K562 (cell line): ENCODE data around the gene MPLKIP. TPM values are rescaled to one million over a fixed set of nuclear protein-coding genes. Genes with fewer than 3 reads are reported as not detected.

Experiments
- ATAC-seq: fragments of 200-7000 bp; cut with Tn5 transposase; 3 replicates; pipeline ENCODE4 v1.9.1; 2020; ENCODE audit warnings: moderate library complexity
- Bru-seq: library from RNA; stranded (reverse); fragments of 400-500 nt; gene quantifications from one replicate; lab custom pipeline; 2021; lab: Mats Ljungman, UMichigan
- BruChase-seq, 2 experiments: library from RNA; stranded (reverse); fragments of 400-500 nt; gene quantifications; one replicate each; lab custom pipeline; 2021; lab: Mats Ljungman, UMichigan
- BruUV-seq: library from RNA; stranded (reverse); fragments of 400-500 nt; replicated peaks from 2 replicates; lab custom pipeline; 2021; lab: Mats Ljungman, UMichigan
- CTCF ChIA-PET: fragments of 300-600 bp; formaldehyde crosslinking; extraction: SDS; loops from one replicate; lab custom pipeline; 2021; ENCODE audit warnings: low intra/inter-chr PET ratio; lab: Yijun Ruan, JAX
- POLR2A ChIA-PET: fragments of 300-600, 350-650 bp; sonication (Branson Sonifier 250); formaldehyde crosslinking; extraction: SDS; loops from one replicate; lab custom pipeline; 2021; ENCODE audit warnings: antibody characterized with exemption, inconsistent platforms; lab: Yijun Ruan, JAX
- DNase-seq, 4 experiments: peaks; one replicate each; pipeline versions ENCODE4 v3.0.0 to v3.0.0-alpha.2; 2011 to 2018; ENCODE audit warnings: low spot score in 3 of 4, mixed read lengths in 3 of 4; ENCODE audit errors: extremely low read depth in 1 of 4
- FAIRE-seq: peaks from 2 replicates; lab custom pipeline; 2011; peaks lifted over from hg19 to GRCh38; lab: Jason Lieb, UNC
- H2AFZ ChIP-seq: 2 replicates; pipeline ENCODE4 v1.6.0; 2011; ENCODE audit warnings: low read depth, low read length, control low read depth, inconsistent platforms
- H3K27ac ChIP-seq: fragments of 200-600 bp; 3 replicates; pipeline ENCODE4 v1.8.0; 2011; ENCODE audit warnings: low read depth, mild to moderate bottlenecking, control low read depth, inconsistent platforms, low read length, moderate library complexity, mixed read lengths; ENCODE audit errors: extremely low read depth
- H3K27me3 ChIP-seq, 2 experiments: fragments of 300-600 bp in 1 of 2; 2 replicates in 1 of 2; 3 replicates in 1 of 2; pipeline versions ENCODE4 v1.6.0 to v1.8.0; 2011; ENCODE audit warnings: inconsistent platforms in 2 of 2, low read length in 2 of 2, mild to moderate bottlenecking in 1 of 2, mixed read lengths in 1 of 2, moderate library complexity in 1 of 2; ENCODE audit not compliant: control insufficient read depth in 2 of 2, insufficient read depth in 2 of 2
- H3K36me3 ChIP-seq: fragments of 300-600 bp; 3 replicates; pipeline ENCODE4 v1.8.0; 2011; ENCODE audit warnings: mild to moderate bottlenecking, low read length, inconsistent platforms; ENCODE audit not compliant: control insufficient read depth, insufficient read depth
- H3K4me1 ChIP-seq, 2 experiments: fragments of 200-600 bp in 1 of 2; replicated peaks in 1 of 2; 2 replicates in 1 of 2; 3 replicates in 1 of 2; pipeline versions ENCODE4 v1.5.1 to v1.8.0; 2011; ENCODE audit warnings: inconsistent platforms in 2 of 2, low read length in 2 of 2, mild to moderate bottlenecking in 1 of 2, mixed read lengths in 1 of 2, moderate library complexity in 1 of 2; ENCODE audit not compliant: control insufficient read depth in 2 of 2, insufficient read depth in 2 of 2
- H3K4me2 ChIP-seq: 2 replicates; pipeline ENCODE4 v1.6.1; 2011; ENCODE audit warnings: low read length, control low read depth, inconsistent platforms, mixed read lengths; ENCODE audit not compliant: insufficient read depth
- H3K4me3 ChIP-seq: fragments of 200-600 bp; sonication (generic), shearing (Covaris generic); 2 replicates; pipeline ENCODE4 v1.5.1; 2016; ENCODE audit warnings: control low read depth, inconsistent platforms
- H3K79me2 ChIP-seq: fragments of 200-600 bp; 3 replicates; pipeline ENCODE4 v1.8.0; 2011; ENCODE audit warnings: low read length, inconsistent platforms; ENCODE audit not compliant: control insufficient read depth, insufficient read depth
- H3K9ac ChIP-seq, 2 experiments: 2 replicates each; pipeline versions ENCODE4 v1.6.0 to v1.6.1; 2011; ENCODE audit warnings: low read depth in 2 of 2, low read length in 2 of 2, control low read depth in 1 of 2, inconsistent platforms in 1 of 2, mild to moderate bottlenecking in 1 of 2, mixed read lengths in 1 of 2; ENCODE audit not compliant: insufficient read depth in 1 of 2
- H3K9me1 ChIP-seq: one replicate; pipeline ENCODE4 v1.6.0; 2011; ENCODE audit warnings: inconsistent platforms, mild to moderate bottlenecking, low read length, moderate library complexity; ENCODE audit not compliant: control insufficient read depth, insufficient read depth
- H3K9me3 ChIP-seq: replicated peaks from 2 replicates; pipeline ENCODE4 v1.5.1; 2011; ENCODE audit warnings: low read depth, low read length, inconsistent platforms; ENCODE audit not compliant: control insufficient read depth, insufficient read depth
- H4K20me1 ChIP-seq: replicated peaks from 2 replicates; pipeline ENCODE4 v1.6.1; 2011; ENCODE audit warnings: low read length, inconsistent platforms, mixed read lengths; ENCODE audit not compliant: control insufficient read depth, insufficient read depth
- HLTF ChIP-seq: fragments of 450-650 bp; IDR thresholded peaks from 2 replicates; pipeline ENCODE4 v1.6.1; 2016
- LEF1 ChIP-seq: fragments of 450-650 bp; IDR thresholded peaks from 2 replicates; pipeline ENCODE4 v1.6.1; 2016; ENCODE audit warnings: mild to moderate bottlenecking
- RBM25 ChIP-seq: fragments of 200-400 bp; formaldehyde crosslinking; IDR thresholded peaks from 2 replicates; pipeline ENCODE4 v1.6.1; 2018; ENCODE audit warnings: low read length, low read depth, moderate library complexity; ENCODE audit not compliant: severe bottlenecking
- SOX6 ChIP-seq: fragments of 450-650 bp; IDR thresholded peaks from 2 replicates; pipeline ENCODE4 v1.6.1; 2014; ENCODE audit warnings: mild to moderate bottlenecking
- TAL1 ChIP-seq: fragments of 450-650 bp; IDR thresholded peaks from 2 replicates; pipeline ENCODE4 v1.6.1; 2016; ENCODE audit warnings: mild to moderate bottlenecking
- TBP ChIP-seq: optimal IDR thresholded peaks from 2 replicates; pipeline ENCODE3; 2011; ENCODE audit warnings: low read depth, low read length, improper control_type of control experiment
- ZNF507 ChIP-seq: conservative IDR thresholded peaks from 2 replicates; pipeline ENCODE4 v1.6.1; 2017; ENCODE audit warnings: missing genetic modification characterization, missing compliant biosample characterization
- WGBS: fragments of 100-300 bp; shearing (Covaris generic); methylation state at CpG from one replicate; pipeline ENCODE4 v1.1.6; 2016; ENCODE audit warnings: low coverage, mixed read lengths; ENCODE audit not compliant: insufficient coverage; ENCODE audit errors: missing lambda C conversion rate; 5-methylcytosine and 5-hydroxymethylcytosine counted together
- in situ Hi-C: fragments of 300-500 bp; cut with MboI; formaldehyde crosslinking; loops from 4 replicates; pipeline ENCODE4 v1.15.0; 2018; ENCODE audit warnings: inconsistent platforms, mixed read lengths
- intact Hi-C: fragments of 100-400 bp; cut with micrococcal nuclease; formaldehyde crosslinking; loops from 2 replicates; pipeline ENCODE4 v1.14.2; 2022
- long read RNA-seq, 3 experiments: library from polyadenylated mRNA in 2 of 3; library from RNA in 1 of 3; unstranded in 2 of 3; stranded (forward) in 1 of 3; transcript quantifications; one replicate each; pipeline ENCODE4 v2.0.0, GENCODE V29; 2019 to 2022
- polyA minus RNA-seq, 3 experiments: library from RNA; depleted of rRNA, polyadenylated mRNA; stranded (reverse); fragments of >200 nt; gene quantifications; 2 replicates each; pipeline ENCODE4 v1.2.3, GENCODE V29; 2011
- polyA plus RNA-seq, 8 experiments: library from polyadenylated mRNA; depleted of rRNA in 4 of 8; stranded (reverse) in 5 of 8; unstranded in 3 of 8; fragments of >200 nt; fragmentation: Nextera tagmentation in 2 of 8; fragmentation: Illumina TruSeq in 1 of 8; extraction: Ambion mirVana in 2 of 8; extraction: Trizol in 1 of 8; gene quantifications; 2 replicates each; pipeline versions ENCODE4 v1.2.1 to v1.2.3, GENCODE V29; 2011 to 2014; ENCODE audit warnings: inconsistent platforms in 1 of 8, missing spikeins in 1 of 8
- total RNA-seq, 7 experiments: library from RNA; depleted of rRNA in 6 of 7; stranded (reverse); fragments of >200 nt in 6 of 7; fragmentation: Illumina TruSeq in 2 of 7; extraction: Trizol in 2 of 7; gene quantifications; 2 replicates each; pipeline versions ENCODE4 v1.2.1 to v1.2.3, GENCODE V29; 2011 to 2021; ENCODE audit warnings: low replicate concordance in 1 of 7
- TF ChIP-seq, protein P1 (sequence below): fragments of 450-650 bp; IDR thresholded peaks from 2 replicates; pipeline ENCODE4 v1.6.1; 2016
- TF ChIP-seq, protein P2 (sequence below), 2 experiments: fragments of 450-650 bp; IDR thresholded peaks; 2 replicates each; pipeline ENCODE4 v1.6.1; 2018; ENCODE audit warnings: mild to moderate bottlenecking in 2 of 2, low read depth in 1 of 2; ENCODE audit not compliant: partially characterized antibody in 2 of 2

The MPLKIP gene
- total RNA-seq (2011; cell fraction: chromatin; rRNA removed; ENCODE audit: low replicate concordance), result 5.6 and 12.5 TPM in 2 replicates
- 7.0 and 7.8 TPM in 2 replicates for total RNA-seq (2011; cell fraction: nucleolus; rRNA removed)
- total RNA-seq (2011; cell fraction: nucleoplasm; rRNA removed), result 12.7 and 24.7 TPM in 2 replicates
- 97.1 and 107 TPM in 2 replicates for total RNA-seq (2014; rRNA removed)
- total RNA-seq (2014; rRNA removed; fragmentation: Illumina TruSeq; extraction: Trizol), result 44.2 and 46.9 TPM in 2 replicates
- 40.6 and 41.5 TPM in 2 replicates for total RNA-seq (2015; rRNA removed; fragmentation: Illumina TruSeq; extraction: Trizol)
- 81.5 and 93.0 TPM in 2 replicates for total RNA-seq (2021)
- 53.9 and 75.6 TPM in 2 replicates for polyA plus RNA-seq (2011; rRNA removed)
- 66.0 and 157 TPM in 2 replicates for polyA plus RNA-seq (2011; cell fraction: cytosol; rRNA removed)
- polyA plus RNA-seq (2011; cell fraction: nucleus; rRNA removed), result 21.3 TPM in 2 replicates
- polyA plus RNA-seq (2012), result 46.4 and 69.9 TPM in 2 replicates
- polyA plus RNA-seq (2014; fragmentation: Illumina TruSeq; extraction: Trizol), result 26.3 and 41.4 TPM in 2 replicates
- polyA plus RNA-seq (2014; fragmentation: Nextera tagmentation; extraction: Ambion mirVana), result 10 to 100 TPM in 1 of 2 experiments, 1 to 10 TPM in 1; 5.6 to 12.3 TPM
- polyA plus RNA-seq (2014; rRNA removed), result 121 and 127 TPM in 2 replicates
- 8.3 and 9.3 TPM in 2 replicates for polyA minus RNA-seq (2011; rRNA and poly(A)+ RNA removed)
- polyA minus RNA-seq (2011; cell fraction: cytosol; rRNA and poly(A)+ RNA removed), result 7.8 and 12.4 TPM in 2 replicates
- 8.1 and 10.7 TPM in 2 replicates for polyA minus RNA-seq (2011; cell fraction: nucleus; rRNA and poly(A)+ RNA removed)
- Bru-seq, nascent RNA, result percentile 94 among the genes with signal in this experiment
- percentile 91 among the genes with signal in this experiment for BruChase-seq, experiment 1, labeled RNA remaining after a 2-hour chase
- BruChase-seq, experiment 2, labeled RNA remaining after a 6-hour chase, result percentile 88 among the genes with signal in this experiment
- long read RNA-seq, experiment 1, full-length matches to known transcripts, result 172 of 199 reads
- long read RNA-seq, experiment 1, partial matches to known transcripts, result 0 of 199 reads
- long read RNA-seq, experiment 1, other reads (novel, unspliced or antisense), result 27 of 199 reads
- long read RNA-seq, experiment 2, full-length matches to known transcripts, result 57 of 66 reads
- long read RNA-seq, experiment 2, partial matches to known transcripts, result 8 of 66 reads
- long read RNA-seq, experiment 2, other reads (novel, unspliced or antisense), result 1 of 66 reads
- long read RNA-seq, experiment 3, full-length matches to known transcripts, result 138 of 141 reads
- long read RNA-seq, experiment 3, partial matches to known transcripts, result 0 of 141 reads
- long read RNA-seq, experiment 3, other reads (novel, unspliced or antisense), result 3 of 141 reads

DNA sequence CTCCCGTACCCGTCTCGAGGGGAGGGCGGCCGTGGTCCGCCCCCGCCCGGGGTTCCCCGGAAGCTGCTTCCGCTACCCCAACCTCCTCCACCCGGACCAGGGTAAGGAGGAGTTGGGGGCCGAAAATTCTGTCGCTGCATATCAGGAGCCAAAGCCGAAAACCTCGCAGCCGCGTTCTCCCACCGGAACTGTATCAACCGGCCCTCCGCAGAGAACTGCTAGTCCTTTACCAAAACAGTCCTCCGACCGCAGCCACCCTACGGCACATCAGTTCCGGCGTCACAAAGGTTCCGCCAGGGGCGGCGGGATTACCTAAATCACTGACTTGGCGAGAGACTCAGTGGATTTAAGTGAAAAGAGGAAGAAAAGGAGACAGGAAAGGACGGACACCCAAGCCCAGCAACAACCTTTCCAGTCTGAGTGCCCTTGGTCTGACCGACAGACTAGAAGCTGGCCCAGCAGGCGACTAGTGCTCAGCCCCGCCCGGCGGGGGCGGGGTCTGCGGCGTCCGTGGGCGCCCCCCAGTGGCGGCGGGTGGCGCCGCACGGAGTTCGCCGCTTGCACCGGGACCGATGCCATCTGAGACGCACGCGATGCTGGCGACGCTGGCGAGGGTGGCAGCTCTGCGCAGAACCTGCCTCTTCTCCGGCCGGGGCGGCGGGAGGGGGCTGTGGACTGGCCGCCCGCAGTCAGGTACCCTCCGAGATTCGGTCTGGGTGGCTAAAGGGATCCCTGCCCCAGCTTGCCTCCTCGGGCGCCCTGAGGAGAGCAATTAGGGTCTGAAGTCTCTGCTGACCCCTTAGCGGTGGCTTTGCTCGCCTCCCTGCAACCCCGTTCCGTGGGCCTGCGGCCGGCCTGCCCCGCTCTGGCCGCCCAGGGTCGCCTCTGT lies at the start of gene MPLKIP, which contains the start of gene SUGCT:
MPLKIP (minus strand) TSS at position 195 of the 889 bp plus-strand sequence; CDS start at position 140, 55 bp downstream.
SUGCT (plus strand) TSS at position 578 of the 889 bp plus-strand sequence.
- peaks cover 0 to 6% of the 10 kb centered on the region in 2 experiments; a peak in 2 of 5 replicates for H3K4me1 ChIP-seq
- DNase-seq (peak; percentile 89 to 92 (median 90)), FAIRE-seq (peak; percentile 78), ATAC-seq (peak; percentile 92)
- H3K27ac ChIP-seq, result peak within 1 kb of the TSS; percentile 98
- in situ Hi-C loops, result no loop called here
- H3K36me3 ChIP-seq, result peaks cover 31% of the 10 kb centered on the region; the same call in 2 of the 3 replicates
- peak within 1 kb of the TSS; percentile 100 for H2AFZ ChIP-seq
- intact Hi-C loops, result loop anchor here (1.0 to 5.0 kb wide), 2 partner anchors 50 to 182 kb away; partner anchors contain the start of gene CDK13
- H4K20me1 ChIP-seq, result no peaks in the 10 kb centered on the region; the same call in 1 of the 2 replicates
- peaks cover 50% of the 10 kb centered on the region for H3K79me2 ChIP-seq
- peak within 1 kb of the TSS; percentile 97 to 99 for H3K9ac ChIP-seq
- H3K4me2 ChIP-seq, result peak within 1 kb of the TSS; percentile 99
- H3K27me3 ChIP-seq, result no peaks in the 10 kb centered on the region
- BruUV-seq, result no TSS peak
- ChIA-PET CTCF (no interaction called here), POLR2A (interaction anchor here (0.6 to 1.4 kb wide), 5 partner anchors 10 to 1573 kb away, joined by 3 to 8 read pairs (median 4); no protein-coding TSS in a partner anchor)
- H3K4me3 ChIP-seq, result peak within 1 kb of the TSS; percentile 95
- 2% methylated on average over 46 of the region's 75 CpGs for WGBS
- H3K9me1 ChIP-seq, result no peaks in the 10 kb centered on the region
- no peaks in the 10 kb centered on the region for H3K9me3 ChIP-seq
- TF ChIP-seq LEF1, result no peak; the same call in 1 of the 2 replicates
- peak; percentile 96 for TF ChIP-seq TBP
- no peak for TF ChIP-seq ZNF507 (tag)
- peak; percentile 50; the same call in 1 of the 2 replicates for TF ChIP-seq HLTF
- peak; percentile 53; the same call in 1 of the 2 replicates for TF ChIP-seq SOX6
- TF ChIP-seq, protein P1, sequence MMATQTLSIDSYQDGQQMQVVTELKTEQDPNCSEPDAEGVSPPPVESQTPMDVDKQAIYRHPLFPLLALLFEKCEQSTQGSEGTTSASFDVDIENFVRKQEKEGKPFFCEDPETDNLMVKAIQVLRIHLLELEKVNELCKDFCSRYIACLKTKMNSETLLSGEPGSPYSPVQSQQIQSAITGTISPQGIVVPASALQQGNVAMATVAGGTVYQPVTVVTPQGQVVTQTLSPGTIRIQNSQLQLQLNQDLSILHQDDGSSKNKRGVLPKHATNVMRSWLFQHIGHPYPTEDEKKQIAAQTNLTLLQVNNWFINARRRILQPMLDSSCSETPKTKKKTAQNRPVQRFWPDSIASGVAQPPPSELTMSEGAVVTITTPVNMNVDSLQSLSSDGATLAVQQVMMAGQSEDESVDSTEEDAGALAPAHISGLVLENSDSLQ, result peak; percentile 32; the same call in 1 of the 2 replicates
- peak; percentile 20; the same call in 1 of the 2 replicates for TF ChIP-seq TAL1
- TF ChIP-seq, protein P2, sequence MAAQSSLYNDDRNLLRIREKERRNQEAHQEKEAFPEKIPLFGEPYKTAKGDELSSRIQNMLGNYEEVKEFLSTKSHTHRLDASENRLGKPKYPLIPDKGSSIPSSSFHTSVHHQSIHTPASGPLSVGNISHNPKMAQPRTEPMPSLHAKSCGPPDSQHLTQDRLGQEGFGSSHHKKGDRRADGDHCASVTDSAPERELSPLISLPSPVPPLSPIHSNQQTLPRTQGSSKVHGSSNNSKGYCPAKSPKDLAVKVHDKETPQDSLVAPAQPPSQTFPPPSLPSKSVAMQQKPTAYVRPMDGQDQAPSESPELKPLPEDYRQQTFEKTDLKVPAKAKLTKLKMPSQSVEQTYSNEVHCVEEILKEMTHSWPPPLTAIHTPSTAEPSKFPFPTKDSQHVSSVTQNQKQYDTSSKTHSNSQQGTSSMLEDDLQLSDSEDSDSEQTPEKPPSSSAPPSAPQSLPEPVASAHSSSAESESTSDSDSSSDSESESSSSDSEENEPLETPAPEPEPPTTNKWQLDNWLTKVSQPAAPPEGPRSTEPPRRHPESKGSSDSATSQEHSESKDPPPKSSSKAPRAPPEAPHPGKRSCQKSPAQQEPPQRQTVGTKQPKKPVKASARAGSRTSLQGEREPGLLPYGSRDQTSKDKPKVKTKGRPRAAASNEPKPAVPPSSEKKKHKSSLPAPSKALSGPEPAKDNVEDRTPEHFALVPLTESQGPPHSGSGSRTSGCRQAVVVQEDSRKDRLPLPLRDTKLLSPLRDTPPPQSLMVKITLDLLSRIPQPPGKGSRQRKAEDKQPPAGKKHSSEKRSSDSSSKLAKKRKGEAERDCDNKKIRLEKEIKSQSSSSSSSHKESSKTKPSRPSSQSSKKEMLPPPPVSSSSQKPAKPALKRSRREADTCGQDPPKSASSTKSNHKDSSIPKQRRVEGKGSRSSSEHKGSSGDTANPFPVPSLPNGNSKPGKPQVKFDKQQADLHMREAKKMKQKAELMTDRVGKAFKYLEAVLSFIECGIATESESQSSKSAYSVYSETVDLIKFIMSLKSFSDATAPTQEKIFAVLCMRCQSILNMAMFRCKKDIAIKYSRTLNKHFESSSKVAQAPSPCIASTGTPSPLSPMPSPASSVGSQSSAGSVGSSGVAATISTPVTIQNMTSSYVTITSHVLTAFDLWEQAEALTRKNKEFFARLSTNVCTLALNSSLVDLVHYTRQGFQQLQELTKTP (IDR thresholded peaks at IDR 0.05; ENCODE audit: low read depth in 1 of 2, partially characterized antibody in 2 of 2), result peak; percentile 54 to 65
- TF ChIP-seq RBM25, result peak; percentile 45
